SK-N-SH (cell line): ENCODE measurements around the gene C11orf91. TPM values are rescaled to one million over a fixed set of nuclear protein-coding genes. Genes with fewer than 3 reads are reported as not detected.
A peak's percentile ranks its signal among the peaks of the same experiment; 100 is the strongest.

Experiments
- CTCF ChIA-PET: fragments of 300-600, 350-600 bp; formaldehyde crosslinking; extraction: SDS; loops from one replicate; lab custom pipeline; 2021; lab: Yijun Ruan, JAX
- POLR2A ChIA-PET: fragments of 350-600 bp; sonication (Branson Sonifier 250); formaldehyde crosslinking; extraction: SDS; loops from one replicate; lab custom pipeline; 2020; ENCODE audit warnings: antibody characterized with exemption, inconsistent platforms; lab: Yijun Ruan, JAX
- DNase-seq: peaks from one replicate; pipeline ENCODE4 v3.0.0; 2012
- H2AFZ ChIP-seq: fragments of 200-600 bp; sonication (generic); 2 replicates; pipeline ENCODE4 v1.8.1; 2016; ENCODE audit warnings: antibody characterized with exemption, mild to moderate bottlenecking, low read depth
- H3F3A ChIP-seq: fragments of 200-600 bp; sonication (generic); replicated peaks from 2 replicates; pipeline ENCODE3; 2016; ENCODE audit warnings: antibody characterized with exemption, mild to moderate bottlenecking; ENCODE audit not compliant: insufficient read depth
- H3K27ac ChIP-seq, 2 experiments: fragments of 200-500 bp in 1 of 2; fragments of 200-600 bp in 1 of 2; sonication (Bioruptor generic) in 1 of 2; sonication (generic), shearing (Covaris generic) in 1 of 2; 2 replicates each; pipeline versions ENCODE4 v1.5.1 to v1.6.1; 2014 to 2016; ENCODE audit warnings: low read depth in 2 of 2, inconsistent platforms in 1 of 2, low read length in 1 of 2, mild to moderate bottlenecking in 1 of 2, mixed read lengths in 1 of 2
- H3K27me3 ChIP-seq: fragments of 200-600 bp; sonication (generic), shearing (Covaris generic); 2 replicates; pipeline ENCODE4 v1.6.1; 2016; ENCODE audit warnings: mixed run types; ENCODE audit not compliant: insufficient read depth
- H3K36me3 ChIP-seq, 2 experiments: fragments of 200-500 bp in 1 of 2; fragments of 200-600 bp in 1 of 2; sonication (Bioruptor generic) in 1 of 2; sonication (generic) in 1 of 2; replicated peaks in 1 of 2; 2 replicates each; pipeline versions ENCODE3 to v1.5.1; 2014 to 2016; ENCODE audit warnings: low read length in 1 of 2, mild to moderate bottlenecking in 1 of 2; ENCODE audit not compliant: insufficient read depth in 2 of 2, control insufficient read depth in 1 of 2
- H3K4me1 ChIP-seq, 2 experiments: fragments of 200-500 bp in 1 of 2; fragments of 200-600 bp in 1 of 2; sonication (Bioruptor generic) in 1 of 2; sonication (generic), shearing (Covaris generic) in 1 of 2; 2 replicates each; pipeline versions ENCODE4 v1.5.1 to v1.6.1; 2014 to 2016; ENCODE audit warnings: low read depth in 1 of 2, low read length in 1 of 2, mixed run types in 1 of 2; ENCODE audit not compliant: insufficient read depth in 2 of 2, control insufficient read depth in 1 of 2
- H3K4me2 ChIP-seq: fragments of 200-600 bp; sonication (generic), shearing (Covaris generic); 2 replicates; pipeline ENCODE4 v1.6.1; 2017; ENCODE audit warnings: mixed run types
- H3K4me3 ChIP-seq, 2 experiments: fragments of 200-500 bp in 1 of 2; fragments of 200-600 bp in 1 of 2; sonication (Bioruptor generic) in 1 of 2; sonication (generic), shearing (Covaris generic) in 1 of 2; 2 replicates each; pipeline versions ENCODE4 v1.5.1 to v1.8.1; 2014 to 2016; ENCODE audit warnings: low read depth in 2 of 2, inconsistent platforms in 1 of 2, low read length in 1 of 2, mild to moderate bottlenecking in 1 of 2, mixed read lengths in 1 of 2, moderate library complexity in 1 of 2
- H3K79me2 ChIP-seq: fragments of 200-600 bp; sonication (generic); 2 replicates; pipeline ENCODE4 v1.8.1; 2017; ENCODE audit warnings: mild to moderate bottlenecking; ENCODE audit not compliant: insufficient read depth
- H3K9ac ChIP-seq: fragments of 200-600 bp; sonication (generic); 2 replicates; pipeline ENCODE4 v1.6.1; 2017; ENCODE audit warnings: mixed run types
- H3K9me2 ChIP-seq: fragments of 200-600 bp; sonication (generic); 2 replicates; pipeline ENCODE4 v1.6.1; 2017; ENCODE audit warnings: mixed run types
- H3K9me3 ChIP-seq: fragments of 200-600 bp; sonication (generic); 2 replicates; pipeline ENCODE4 v1.6.1; 2017; ENCODE audit warnings: mixed run types, mild to moderate bottlenecking, moderate library complexity
- H4K20me1 ChIP-seq: fragments of 200-600 bp; sonication (generic); 2 replicates; pipeline ENCODE4 v1.6.1; 2017; ENCODE audit warnings: mild to moderate bottlenecking, mixed run types; ENCODE audit not compliant: insufficient read depth
- IRF3 ChIP-seq: fragments of 150-350 bp; IDR thresholded peaks from 2 replicates; pipeline ENCODE4 v1.6.1; 2016; ENCODE audit warnings: mild to moderate bottlenecking, low read depth, low read length
- MXI1 ChIP-seq: IDR thresholded peaks from 2 replicates; pipeline ENCODE4 v1.6.1; 2012; ENCODE audit warnings: mild to moderate bottlenecking, low read depth, low read length, improper control_type of control experiment
- NRF1 ChIP-seq: IDR thresholded peaks from 2 replicates; pipeline ENCODE4 v1.6.1; 2012; ENCODE audit warnings: low read depth, mild to moderate bottlenecking, low read length
- RXRA ChIP-seq: IDR thresholded peaks from 2 replicates; pipeline ENCODE4 v1.4.0; 2012; ENCODE audit warnings: low read depth, mild to moderate bottlenecking, borderline replicate concordance
- YY1 ChIP-seq: IDR thresholded peaks from 2 replicates; pipeline ENCODE4 v1.4.0; 2012; ENCODE audit warnings: low read depth, mild to moderate bottlenecking
- WGBS: methylation state at CpG from one replicate; pipeline ENCODE4 v1.1.6; 2017; ENCODE audit warnings: low lambda C conversion rate; 5-methylcytosine and 5-hydroxymethylcytosine counted together
- polyA plus RNA-seq, 3 experiments: library from polyadenylated mRNA; depleted of rRNA; stranded (reverse); fragments of >200 nt; gene quantifications; 2 replicates each; pipeline ENCODE4 v1.2.3, GENCODE V29; 2012
- TF ChIP-seq, protein P1 (sequence below): IDR thresholded peaks from 2 replicates; pipeline ENCODE4 v1.4.0; 2012; ENCODE audit warnings: low read depth, borderline replicate concordance
- TF ChIP-seq, protein P2 (sequence below): fragments of 200-600 bp; sonication (generic); IDR thresholded peaks from 2 replicates; pipeline ENCODE4 v1.6.1; 2017; ENCODE audit warnings: antibody characterized with exemption, mild to moderate bottlenecking, moderate library complexity
- TF ChIP-seq, protein P3 (sequence below): fragments of 150-350 bp; IDR thresholded peaks from 2 replicates; pipeline ENCODE4 v1.6.1; 2017; ENCODE audit warnings: antibody characterized with exemption, low read length, low read depth, borderline replicate concordance

Gene C11orf91
- polyA plus RNA-seq, 1 of the 3 experiments (the other 2 are of a cell fraction), result 0.15 TPM

DNA sequence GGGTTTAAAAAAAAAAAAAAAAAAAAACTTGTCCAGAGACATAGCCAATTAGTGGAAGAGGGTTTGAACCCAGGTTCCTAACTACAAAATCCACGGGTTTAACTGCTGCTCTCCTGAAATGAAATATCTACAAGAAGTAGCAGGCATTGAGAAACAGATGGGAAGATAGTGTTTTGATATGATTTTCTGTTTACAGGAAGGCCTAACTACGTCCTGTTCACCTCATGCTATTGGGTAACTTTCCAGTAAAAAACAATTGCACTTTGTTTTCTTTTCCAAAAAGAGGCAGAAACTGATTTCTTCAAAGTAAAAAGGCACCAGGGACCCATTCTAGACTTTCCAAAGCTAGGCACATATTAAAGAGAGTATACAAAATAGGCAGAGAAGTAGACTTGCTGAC lies 5.9 kb upstream of the C11orf91 start:
- peak overlapping the region in 1 of 2 experiments; percentile 94; a peak in 3 of 4 replicates for H3K27ac ChIP-seq
- no peak overlapping the region for H2AFZ ChIP-seq
- peaks cover 53% of the 10 kb centered on the region for H3F3A ChIP-seq
- no peaks in the 10 kb centered on the region for H3K27me3 ChIP-seq
- H3K4me2 ChIP-seq, result no peak overlapping the region
- H3K9ac ChIP-seq, result no peak overlapping the region
- H3K4me3 ChIP-seq, result no peak overlapping the region
- no peaks in the 10 kb centered on the region for H3K9me3 ChIP-seq
- H3K36me3 ChIP-seq, result peaks cover 44 to 66% of the 10 kb centered on the region in 2 experiments
- POLR2A ChIA-PET, result no interaction called here
- H4K20me1 ChIP-seq, result no peaks in the 10 kb centered on the region
- peaks cover 45% of the 10 kb centered on the region for H3K79me2 ChIP-seq
- TF ChIP-seq NRF1 (no peak), YY1 (no peak), IRF3 (no peak), RXRA (no peak)
- TF ChIP-seq, protein P1, sequence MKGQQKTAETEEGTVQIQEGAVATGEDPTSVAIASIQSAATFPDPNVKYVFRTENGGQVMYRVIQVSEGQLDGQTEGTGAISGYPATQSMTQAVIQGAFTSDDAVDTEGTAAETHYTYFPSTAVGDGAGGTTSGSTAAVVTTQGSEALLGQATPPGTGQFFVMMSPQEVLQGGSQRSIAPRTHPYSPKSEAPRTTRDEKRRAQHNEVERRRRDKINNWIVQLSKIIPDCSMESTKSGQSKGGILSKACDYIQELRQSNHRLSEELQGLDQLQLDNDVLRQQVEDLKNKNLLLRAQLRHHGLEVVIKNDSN, result no peak
- 63% methylated on average over 2 of the region's 2 CpGs for WGBS
- no peak for DNase-seq
- CTCF ChIA-PET, result interaction anchor here (1.0 to 1.6 kb wide), 3 partner anchors 10 to 786 kb away, joined by 3 to 6 read pairs (median 3); no protein-coding TSS in a partner anchor
- H3K9me2 ChIP-seq, result no peaks in the 10 kb centered on the region
- peaks cover 2 to 38% of the 10 kb centered on the region in 2 experiments; a peak in 3 of 4 replicates for H3K4me1 ChIP-seq

- H3K9ac ChIP-seq, result no peak overlapping the region
- CTCF ChIA-PET, result interaction anchor here (0.9 to 1.5 kb wide), 5 partner anchors 10 to 55 kb away, joined by 3 to 7 read pairs (median 5); partner anchors contain the start of gene CD59
Measured at GRCh38 chr11:33704240-33705002, 3.8 kb upstream of the C11orf91 start.

More at GRCh38 chr11:33704240-33705002, 3.8 kb upstream of the C11orf91 start:
- 78% methylated on average over 4 of the region's 7 CpGs for WGBS
- Histone ChIP-seq H3K4me1 (peaks cover 13 to 51% of the 10 kb centered on the region in 2 experiments; a peak in 3 of 4 replicates), H3K36me3 (peaks cover 32 to 45% of the 10 kb centered on the region in 2 experiments), H4K20me1 (no peaks in the 10 kb centered on the region), H3K9me3 (no peaks in the 10 kb centered on the region), H2AFZ (no peak overlapping the region), H3K4me3 (no peak overlapping the region), H3K9me2 (no peaks in the 10 kb centered on the region)
- no peak for DNase-seq
- TF ChIP-seq MXI1, result no peak
- TF ChIP-seq, protein P2, sequence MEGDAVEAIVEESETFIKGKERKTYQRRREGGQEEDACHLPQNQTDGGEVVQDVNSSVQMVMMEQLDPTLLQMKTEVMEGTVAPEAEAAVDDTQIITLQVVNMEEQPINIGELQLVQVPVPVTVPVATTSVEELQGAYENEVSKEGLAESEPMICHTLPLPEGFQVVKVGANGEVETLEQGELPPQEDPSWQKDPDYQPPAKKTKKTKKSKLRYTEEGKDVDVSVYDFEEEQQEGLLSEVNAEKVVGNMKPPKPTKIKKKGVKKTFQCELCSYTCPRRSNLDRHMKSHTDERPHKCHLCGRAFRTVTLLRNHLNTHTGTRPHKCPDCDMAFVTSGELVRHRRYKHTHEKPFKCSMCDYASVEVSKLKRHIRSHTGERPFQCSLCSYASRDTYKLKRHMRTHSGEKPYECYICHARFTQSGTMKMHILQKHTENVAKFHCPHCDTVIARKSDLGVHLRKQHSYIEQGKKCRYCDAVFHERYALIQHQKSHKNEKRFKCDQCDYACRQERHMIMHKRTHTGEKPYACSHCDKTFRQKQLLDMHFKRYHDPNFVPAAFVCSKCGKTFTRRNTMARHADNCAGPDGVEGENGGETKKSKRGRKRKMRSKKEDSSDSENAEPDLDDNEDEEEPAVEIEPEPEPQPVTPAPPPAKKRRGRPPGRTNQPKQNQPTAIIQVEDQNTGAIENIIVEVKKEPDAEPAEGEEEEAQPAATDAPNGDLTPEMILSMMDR, result peak; percentile 31; the same call in 1 of the 2 replicates
- TF ChIP-seq, protein P3, sequence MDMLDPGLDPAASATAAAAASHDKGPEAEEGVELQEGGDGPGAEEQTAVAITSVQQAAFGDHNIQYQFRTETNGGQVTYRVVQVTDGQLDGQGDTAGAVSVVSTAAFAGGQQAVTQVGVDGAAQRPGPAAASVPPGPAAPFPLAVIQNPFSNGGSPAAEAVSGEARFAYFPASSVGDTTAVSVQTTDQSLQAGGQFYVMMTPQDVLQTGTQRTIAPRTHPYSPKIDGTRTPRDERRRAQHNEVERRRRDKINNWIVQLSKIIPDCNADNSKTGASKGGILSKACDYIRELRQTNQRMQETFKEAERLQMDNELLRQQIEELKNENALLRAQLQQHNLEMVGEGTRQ, result no peak
- TF ChIP-seq, all 33 proteins: peak for 1
- Histone ChIP-seq H3F3A (peaks cover 62% of the 10 kb centered on the region), H3K79me2 (peaks cover 24% of the 10 kb centered on the region; the same call in 1 of the 2 replicates), H3K27ac (peak overlapping the region in 1 of 2 experiments; percentile 94; a peak in 2 of 4 replicates), H3K27me3 (no peaks in the 10 kb centered on the region), H3K4me2 (no peak overlapping the region)
- POLR2A ChIA-PET, result no interaction called here
